ENCODE data around the gene PARP1.
"Not testable (repeated sequence)": the region's sequence is repeated elsewhere in the genome, so short reads cannot be mapped to it uniquely, and the experiment has no call there.

The PARP1 gene

DNA sequence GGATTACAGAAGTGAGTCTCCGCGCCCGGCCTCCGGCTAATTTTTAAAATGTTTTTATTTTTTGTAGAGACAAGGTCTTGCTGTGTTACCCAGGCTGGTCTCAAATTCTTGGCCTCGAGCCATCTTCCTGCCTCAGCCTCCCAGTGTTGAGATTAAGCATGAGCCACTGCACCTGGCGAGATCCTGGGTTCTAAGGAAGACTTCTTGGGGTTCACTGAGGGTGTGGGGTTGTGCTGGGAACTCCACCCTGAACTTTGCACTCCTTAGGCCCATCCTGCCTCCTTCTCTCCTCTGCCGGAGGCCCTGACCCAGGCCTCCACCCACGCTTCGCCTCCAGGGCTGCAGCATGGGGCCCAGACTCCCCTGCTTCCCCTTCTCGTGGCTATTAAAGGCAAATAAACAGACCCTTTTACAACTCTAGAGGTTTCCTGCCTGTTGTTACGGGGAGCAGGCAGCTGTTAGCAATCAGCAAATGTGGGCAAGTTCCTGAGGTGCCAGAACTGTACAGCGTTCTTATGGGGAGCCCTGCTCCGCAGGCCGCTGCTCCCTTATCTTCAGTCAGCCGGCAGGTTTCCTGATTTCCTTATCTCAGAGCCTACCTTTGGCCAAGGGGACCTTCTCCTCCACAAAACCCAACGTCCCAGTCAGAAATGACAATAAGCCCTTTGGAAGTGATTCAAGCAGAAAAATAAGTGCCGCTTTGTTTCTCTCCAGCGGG, 57.9 kb downstream of the PARP1 start:
- no peak for DNase-seq (ENCODE audit: low spot score)

DNA sequence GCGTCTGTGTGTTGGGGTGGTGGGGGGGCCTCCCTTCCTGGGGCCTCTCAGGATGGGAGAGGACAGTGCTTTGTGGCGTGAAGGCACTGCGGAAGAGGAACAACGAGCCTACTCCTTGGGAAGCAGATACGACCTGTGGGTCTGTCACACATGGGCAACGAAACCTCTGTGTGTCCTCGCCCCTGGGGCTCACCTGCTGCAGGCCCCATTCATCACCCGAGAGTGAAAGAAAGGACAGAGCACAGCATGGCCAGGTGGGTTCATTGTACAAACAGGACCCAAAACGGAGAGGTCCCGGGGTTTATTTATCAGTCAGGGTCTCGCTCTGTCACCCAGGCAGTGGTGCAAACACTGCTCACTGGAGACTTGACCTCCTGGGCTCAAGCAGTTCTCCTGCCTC, 58.8 kb downstream of the PARP1 start:
- no peak for DNase-seq (ENCODE audit: low spot score)

DNA sequence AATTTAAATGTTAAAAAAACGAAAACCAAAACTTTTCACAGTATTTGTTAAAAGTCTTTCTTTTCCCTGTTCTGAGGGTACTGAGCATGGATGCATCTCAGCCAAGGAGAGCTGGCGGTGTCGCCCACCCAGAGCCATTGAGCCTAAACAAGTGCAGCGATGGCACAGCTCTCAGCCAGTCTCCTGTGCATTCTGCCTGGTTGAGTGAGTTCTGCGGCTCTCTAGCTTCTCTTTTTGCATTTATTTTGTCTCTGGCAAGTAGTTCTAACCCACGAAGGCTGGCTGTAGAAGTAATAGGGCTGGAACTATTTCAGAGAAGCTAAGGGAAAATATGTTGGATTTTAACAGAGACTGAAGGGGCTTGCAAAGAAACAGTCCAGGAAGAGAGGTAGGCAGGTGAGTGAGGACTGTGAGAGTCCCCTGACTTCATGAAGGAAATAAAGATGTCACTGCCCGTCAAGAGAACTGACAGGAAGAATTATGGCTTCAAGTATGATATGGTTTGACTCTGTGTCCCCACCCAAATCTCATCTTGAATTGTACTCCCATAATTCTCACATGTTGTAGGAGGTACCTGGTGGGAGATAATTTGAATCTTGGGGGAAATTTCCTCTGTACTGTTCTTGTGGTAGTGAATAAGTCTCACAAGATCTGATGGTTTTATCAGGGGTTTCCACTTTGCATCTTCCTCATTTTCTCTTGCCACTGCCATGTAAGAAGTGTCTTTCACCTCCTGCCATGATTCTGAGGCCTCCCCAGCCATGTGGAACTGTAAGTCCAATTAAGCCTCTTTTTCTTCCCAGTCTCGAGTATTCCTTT, 63.2 kb downstream of the PARP1 start:
- no peak for DNase-seq (ENCODE audit: low spot score)

DNA sequence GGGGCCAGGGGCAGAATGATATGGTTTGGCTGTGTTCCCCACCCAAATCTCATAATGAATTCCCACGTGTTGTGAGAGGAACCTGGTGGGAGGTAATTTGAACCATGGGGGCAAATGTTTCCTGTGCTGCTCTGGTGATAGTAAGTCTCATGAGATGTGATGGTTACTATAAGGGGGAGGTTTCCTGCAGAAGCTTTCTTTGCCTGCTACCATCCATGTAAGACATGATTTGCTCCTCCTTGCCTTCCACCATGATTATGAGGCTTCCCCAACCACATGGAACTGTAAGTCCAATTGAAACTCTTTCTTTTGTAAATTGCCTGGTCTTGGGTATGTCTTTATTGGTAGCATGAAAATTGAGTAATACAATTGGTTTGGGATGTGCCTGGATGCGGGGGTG, 65.2 kb downstream of the PARP1 start:
- DNase-seq (ENCODE audit: low spot score): no peak

DNA sequence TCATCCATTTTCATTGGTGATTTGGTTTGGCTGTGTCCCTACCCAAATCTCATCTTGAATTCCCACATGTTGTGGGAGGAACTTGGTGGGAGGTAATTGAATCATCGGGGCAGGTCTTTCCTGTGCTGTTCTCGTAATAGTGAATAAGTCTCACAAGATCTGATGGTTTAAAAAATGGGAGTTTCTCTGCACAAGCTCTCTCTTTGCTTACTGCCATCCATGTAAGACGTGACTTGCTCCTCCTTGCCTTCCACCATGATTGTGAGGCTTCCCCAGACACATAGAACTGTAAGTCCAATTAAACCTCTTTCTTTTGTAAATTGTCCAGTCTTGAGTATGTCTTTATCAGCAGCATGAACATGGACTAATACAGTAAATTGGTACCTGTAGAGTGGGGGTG, 67.8 kb downstream of the PARP1 start:
- not testable (repeated sequence) for DNase-seq (ENCODE audit: low spot score)

DNA sequence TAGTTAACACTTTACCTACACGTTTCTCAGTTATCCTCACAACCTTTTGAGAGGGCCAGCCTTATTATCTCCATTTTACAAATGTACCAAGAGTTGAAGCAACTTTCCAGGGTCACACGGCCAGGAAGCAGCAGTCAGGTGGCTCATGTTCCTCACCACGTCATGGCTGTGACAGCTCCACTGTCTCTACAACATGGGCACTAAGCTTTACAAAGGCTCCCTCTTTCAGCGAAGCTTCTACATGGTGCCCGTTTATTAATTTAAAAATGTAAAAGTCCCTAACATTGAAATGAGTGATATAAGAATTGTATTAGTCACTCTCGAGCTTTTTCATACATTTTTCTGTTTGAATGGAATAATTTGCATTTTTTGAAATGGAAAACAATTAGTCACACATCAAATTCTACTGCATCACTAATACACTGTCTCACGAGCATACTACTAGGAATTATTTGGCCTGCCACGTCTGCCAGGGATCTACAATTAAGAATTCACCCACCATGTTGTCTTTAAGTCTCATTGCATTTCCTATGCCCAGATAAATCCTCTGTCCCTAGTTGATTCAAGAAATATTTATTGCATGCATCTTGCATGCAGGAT, 70.5 kb downstream of the PARP1 start:
- DNase-seq (ENCODE audit: low spot score): no peak

DNA sequence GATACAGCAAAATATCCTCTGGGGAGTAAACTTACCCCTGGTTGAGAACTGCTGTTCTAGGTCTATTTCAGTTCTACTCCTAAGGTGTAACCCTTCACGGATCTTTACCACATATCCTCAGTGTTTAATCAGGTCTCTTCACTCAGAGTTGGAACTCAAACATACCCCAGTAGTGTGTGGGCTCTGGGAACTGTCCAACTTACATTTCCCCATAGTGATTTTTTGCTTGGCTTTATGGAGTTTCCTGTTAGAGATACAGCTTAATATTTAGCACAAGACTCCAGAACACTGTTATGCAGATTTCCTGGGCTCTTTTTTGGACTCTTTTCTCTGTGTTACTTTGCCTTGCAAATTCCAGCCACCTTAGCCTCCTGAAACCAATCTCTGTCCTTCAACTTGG, 72.2 kb downstream of the PARP1 start:
- no peak for DNase-seq (ENCODE audit: low spot score)

DNA sequence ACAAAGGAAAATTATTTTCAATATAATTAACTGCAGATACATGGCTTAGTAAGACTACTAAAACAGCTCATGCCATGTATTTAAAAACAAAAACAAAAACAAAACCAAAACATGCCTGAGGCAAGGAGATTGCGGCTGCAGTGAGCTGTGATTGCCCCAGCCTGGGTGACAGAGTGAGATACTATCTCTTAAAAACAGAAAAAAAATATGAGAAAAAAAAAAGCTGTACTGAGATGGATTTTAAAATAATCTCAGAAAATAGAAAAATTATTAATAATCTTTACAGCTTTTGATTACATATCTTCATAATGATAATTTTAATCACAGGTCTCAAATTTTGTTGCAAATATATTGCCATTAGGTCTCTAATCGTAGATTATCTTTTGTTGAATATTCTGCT, 74.9 kb downstream of the PARP1 start:
- DNase-seq (ENCODE audit: low spot score): no peak

DNA sequence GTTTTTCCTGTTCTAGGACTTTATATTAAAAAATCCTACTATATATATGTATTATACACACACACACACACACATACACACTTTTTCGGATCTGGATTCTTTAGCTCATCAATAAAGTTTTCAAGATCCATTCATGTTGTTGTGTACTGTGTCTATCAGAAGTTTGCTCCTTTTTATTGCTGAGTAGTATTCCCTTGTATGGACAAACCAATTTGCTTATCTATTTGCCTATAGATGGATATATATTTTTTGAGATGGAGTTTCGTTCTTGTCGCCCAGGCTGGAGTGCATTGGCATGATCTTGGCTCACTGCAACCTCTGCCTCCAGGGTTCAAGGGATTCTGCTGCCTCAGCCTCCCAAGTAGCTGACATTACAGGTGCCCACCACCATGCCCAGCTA, 78.7 kb downstream of the PARP1 start:
- DNase-seq (ENCODE audit: low spot score): no peak

DNA sequence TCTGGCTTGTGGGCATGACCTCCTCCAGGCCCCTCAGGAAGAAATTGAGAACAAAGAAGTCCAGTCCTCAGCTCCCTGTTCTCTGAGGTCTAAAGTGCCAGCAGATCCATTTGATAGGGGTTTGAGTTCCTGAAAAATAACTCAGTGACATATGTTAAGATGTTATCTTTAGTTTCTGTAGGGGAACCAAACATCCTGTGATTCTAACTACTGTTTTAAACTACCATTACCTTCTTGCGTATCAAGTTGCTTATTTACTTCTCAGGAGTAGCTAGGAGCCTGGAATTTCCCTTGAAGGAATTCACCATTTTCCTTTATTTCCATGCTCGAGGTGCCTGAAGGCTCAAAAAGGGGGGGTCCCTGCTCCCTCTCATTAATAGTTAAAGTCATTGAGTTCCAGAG, 80.1 kb downstream of the PARP1 start:
- DNase-seq (ENCODE audit: low spot score): no peak

DNA sequence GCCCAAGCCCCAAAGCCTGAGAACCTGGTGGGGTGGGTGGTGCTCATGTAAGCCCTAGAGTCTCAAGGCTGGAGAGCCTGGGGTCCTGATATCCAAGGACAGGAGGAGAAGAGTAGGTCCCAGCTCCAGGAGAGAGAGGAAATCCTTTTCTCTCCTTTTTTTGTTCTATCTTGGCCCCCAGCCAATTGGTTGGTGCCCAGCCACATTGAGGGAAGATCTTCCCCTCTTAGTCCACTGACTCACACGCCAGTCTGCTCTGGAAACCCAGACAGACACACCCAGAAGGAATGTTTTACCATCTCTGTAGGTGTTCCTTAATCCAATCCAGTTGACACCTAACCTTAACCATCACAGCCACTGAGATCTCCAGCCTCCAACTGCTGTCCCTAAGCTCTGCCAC, 82.7 kb downstream of the PARP1 start:
- no peak for DNase-seq (ENCODE audit: low spot score)

DNA sequence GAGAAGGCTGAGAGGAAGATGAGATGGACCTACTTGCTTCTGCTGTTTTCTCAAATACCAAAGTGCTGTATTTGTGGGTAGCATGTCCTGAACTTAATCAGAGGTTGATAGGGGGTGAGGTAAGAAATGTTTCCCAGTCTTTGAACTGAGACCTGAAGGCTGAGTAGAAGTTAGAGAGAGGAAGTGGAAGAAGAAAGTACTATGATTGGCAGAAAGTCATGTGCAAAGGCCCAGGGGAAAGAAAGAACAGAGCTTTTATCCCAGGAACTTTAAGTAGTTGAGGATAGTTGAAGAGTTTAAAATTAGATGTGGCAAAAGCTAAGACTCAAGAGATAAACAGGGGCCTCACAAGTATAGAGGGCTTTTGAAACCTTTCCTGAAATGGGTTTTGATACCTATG, 83.4 kb downstream of the PARP1 start:
- no peak for DNase-seq (ENCODE audit: low spot score)

DNA sequence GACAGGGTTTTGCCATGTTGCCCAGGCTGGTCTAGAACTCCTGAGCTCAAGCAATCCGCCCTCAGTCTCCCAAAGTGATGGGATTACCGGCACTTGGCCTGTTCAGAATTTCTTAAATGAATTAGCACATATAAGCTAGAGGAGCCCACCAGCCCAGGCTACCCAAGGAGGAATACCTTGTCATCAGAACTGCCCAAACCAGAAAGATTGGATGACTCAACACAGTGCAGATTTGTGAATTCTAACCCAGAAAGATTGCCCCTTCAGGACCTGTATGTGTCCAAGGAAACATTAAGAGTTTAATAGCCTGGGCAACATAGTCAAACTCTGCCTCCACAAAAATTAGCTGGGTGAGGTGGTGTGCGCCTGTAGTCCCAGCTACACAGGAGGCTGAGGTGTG, 84.9 kb downstream of the PARP1 start:
- DNase-seq (ENCODE audit: low spot score): no peak

DNA sequence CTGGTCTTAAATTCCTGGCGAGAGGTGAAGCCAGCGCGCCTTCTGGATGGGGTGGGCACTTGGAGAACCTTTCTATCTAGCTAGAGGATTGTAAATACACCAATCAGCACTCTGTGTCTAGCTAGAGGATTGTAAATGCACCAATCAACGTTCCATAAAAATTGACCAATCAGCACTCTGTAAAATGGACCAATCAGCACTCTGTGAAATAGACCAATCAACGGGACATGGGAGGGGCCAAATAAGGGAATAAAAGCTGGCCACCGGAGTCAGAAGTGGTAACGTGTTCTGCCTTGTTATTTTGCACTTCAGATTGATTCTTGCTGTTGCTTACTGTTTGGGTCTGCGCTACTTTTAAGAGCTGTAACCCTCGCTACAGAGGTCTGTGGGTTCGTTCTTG, 87.0 kb downstream of the PARP1 start:
- DNase-seq (ENCODE audit: low spot score): no peak

DNA sequence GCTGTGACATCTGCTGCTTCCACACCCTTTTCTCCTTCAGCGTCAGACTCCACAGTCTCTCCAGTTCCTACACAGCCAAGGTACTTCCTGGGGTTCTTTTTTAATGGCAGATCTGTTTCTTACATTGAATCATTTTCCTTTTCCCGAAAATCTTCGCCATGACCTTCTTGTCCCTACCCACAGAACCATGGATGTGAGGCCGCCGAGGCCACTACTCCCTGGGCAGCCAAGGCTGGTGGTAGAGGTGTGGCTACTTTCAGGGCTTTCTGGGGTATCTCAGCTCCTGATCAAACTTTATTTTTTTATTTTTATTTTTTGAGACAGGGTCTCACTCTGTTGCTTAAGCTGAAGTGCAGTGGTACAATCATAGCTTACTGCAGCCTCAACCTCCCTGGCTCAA, 89.4 kb downstream of the PARP1 start:
- DNase-seq (ENCODE audit: low spot score): no peak

DNA sequence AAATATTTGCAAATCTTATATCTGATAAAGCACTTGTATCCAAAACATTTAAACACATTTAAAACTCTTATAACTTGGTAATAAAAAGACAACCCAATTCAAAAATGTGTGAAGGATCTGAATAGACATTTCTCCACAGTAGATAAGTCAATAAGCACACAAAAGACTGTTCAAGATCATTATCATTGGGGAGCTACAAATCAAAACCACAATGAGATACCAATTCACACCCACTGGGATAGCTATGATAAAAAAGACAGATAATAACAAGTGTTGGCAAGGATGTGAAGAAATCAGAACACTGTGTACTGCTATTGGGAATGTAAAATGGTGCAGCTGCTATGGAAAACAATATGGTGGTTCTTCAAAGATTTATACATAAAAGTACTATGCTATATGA, 93.8 kb downstream of the PARP1 start:
- DNase-seq (ENCODE audit: low spot score): no peak

DNA sequence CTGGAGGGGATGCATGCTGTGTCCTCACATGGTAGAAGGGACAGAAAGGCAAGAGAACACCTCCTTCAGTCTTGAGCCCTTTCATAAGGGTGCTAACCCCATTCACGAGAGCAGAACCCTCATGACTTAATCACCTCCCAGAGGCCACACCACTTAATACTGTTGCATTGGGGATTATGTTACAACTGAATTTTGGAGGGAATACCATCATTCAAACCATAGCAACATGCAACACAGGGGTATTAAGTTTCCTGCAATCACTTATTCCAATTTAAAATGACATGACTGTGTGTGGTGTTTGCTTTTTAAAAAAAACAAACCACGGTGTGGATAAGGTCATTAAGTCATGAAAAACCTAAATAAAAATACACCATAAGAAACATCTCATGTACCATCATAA, 95.8 kb downstream of the PARP1 start:
- no peak for DNase-seq (ENCODE audit: low spot score)

DNA sequence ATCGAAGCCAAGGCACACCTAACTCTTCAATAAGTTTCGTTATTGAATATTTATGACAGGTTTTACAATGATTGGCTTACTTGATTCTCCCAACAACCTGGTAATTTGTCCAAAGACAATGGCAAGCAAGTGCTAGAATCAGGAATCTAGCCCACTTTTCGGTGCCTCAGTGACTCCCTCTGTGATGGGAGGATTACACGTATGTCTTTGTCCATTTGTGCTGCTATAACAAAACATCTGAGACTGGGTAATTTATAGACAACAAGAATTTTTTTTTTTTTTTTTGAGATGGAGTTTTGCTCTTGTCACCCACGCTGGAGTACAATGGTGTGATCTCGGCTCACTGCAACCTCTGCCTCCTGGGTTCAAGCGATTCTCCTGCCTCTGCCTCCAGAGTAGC, 96.5 kb downstream of the PARP1 start:
- DNase-seq (ENCODE audit: low spot score): no peak
